Right ventricle myocardium inferior (tissue), 1 donor: Measurements from ENCODE around the gene NECAB2. TPM values are rescaled to one million over a fixed set of nuclear protein-coding genes. Genes with fewer than 3 reads are reported as not detected.
"Not testable (repeated sequence)": the region's sequence is repeated elsewhere in the genome, so short reads cannot be mapped to it uniquely, and the experiment has no call there.

Experiments
- ATAC-seq: fragments of 200-7000 bp; cut with Tn5 transposase; one replicate; pipeline ENCODE4 v1.9.1; 2020; ENCODE audit warnings: mild to moderate bottlenecking, moderate library complexity
- DNase-seq: peaks from one replicate; pipeline ENCODE4 v3.0.0; 2021; ENCODE audit errors: missing footprints
- intact Hi-C: fragments of 100-400 bp; cut with DNase I; formaldehyde crosslinking; loops from one replicate; pipeline ENCODE4 v1.11.0; 2022
- total RNA-seq: library from RNA; stranded (reverse); fragmentation: NEBNext Ultra II Directional; extraction: Animal tissue kit (Norgen Biotek cat#: 25700); gene quantifications from one replicate; pipeline ENCODE4 v1.2.1, GENCODE V29; 2021
- donor health status: DM: no; HTN: yes; CAD: no; lungs with severe emphysema.

The NECAB2 gene
- total RNA-seq, 1 donor from 2014 or later, result 1.8 TPM

DNA sequence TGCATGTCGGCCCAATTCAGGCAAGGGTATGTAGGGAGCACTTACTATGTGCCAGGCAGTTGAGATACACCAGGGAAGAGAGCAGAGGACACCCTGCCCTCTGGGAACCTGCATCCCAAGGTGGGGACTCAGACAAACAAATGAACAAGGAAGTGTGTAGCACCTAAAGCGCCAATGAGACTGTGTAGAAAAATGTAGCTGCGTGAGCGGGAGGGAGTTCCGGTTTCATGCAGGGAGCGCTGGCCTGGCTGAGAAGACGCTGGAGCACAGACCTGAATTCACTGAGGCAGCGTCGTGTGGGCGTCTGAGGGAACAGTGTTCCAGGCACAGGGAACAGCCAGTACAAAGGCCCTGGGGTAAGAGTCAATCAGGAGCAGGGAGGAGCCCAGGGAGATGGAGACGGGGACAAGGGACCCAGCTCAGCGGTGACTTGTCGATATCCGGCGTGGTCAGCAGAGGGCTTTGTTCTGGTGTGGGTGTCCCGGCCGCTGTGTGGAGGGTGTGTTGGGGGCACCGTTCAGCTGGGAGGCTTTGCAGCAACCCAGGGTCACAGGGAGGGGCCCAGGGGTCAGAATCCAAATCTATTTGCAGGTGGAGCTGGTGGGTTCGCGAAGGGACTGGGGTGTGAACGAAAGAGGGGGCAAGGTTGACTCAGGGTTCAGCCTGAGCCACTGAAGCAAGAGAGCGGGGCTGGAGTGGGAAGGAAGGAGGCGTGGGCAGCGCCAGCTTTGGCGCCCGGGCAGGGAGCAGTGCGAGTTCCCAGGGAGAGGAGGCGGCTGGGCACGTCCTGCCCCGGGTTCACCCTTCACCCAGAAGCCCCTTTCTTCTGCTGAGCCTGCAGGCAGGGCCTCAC, 32.8 kb upstream of the NECAB2 start:
- no peak for ATAC-seq
- intact Hi-C loops, result no loop called here
- no peak for DNase-seq

DNA sequence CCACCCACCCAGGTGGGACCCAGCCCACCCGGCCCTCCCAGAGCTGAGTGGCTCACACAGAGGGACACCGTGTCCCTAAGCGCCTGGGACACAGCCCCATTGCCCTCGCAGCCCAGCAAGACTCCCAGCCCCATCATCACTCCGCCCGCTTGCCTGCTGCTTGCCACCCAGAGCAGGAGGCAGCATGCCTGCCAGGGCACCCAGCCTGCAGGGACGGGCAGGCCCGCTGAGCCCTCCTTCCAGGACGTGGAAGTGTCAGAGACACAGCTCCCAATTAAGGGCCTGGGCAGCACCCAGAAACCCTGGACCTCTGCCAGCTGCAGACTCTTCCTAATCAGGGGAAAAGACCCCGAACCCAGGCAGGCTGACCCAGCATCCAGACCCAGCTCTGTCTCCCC, 32.2 kb upstream of the NECAB2 start:
- intact Hi-C loops, result no loop called here
- DNase-seq (no peak), ATAC-seq (no peak)

DNA sequence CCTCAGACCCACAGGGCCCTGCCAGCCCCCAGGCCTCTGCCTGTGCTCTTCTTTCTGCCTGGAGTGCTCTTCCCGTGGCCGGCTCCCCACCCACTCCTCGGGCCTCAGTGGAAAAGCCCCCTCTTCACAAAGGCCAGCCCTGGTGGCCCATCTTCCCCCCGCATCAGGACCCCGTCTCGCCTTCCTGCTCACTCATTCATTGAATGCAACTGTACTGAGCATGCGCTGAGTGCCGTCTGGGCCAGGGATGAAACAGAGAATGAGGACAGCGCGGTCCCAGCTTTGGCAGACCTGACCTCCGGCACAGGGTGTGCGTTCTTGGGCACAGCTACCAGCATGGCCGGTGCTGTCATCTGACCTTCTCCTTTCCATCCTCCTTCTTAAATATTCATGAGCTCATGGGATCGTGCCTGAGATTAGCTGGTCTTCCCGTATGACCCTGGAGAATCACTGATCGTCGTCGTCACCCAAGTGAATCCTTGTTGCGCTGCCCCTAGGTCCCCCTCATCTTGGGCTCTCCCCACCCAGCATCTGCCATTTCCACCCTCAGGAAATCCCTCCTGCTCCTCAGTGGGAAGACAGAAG, 31.4 kb upstream of the NECAB2 start:
- intact Hi-C loops, result no loop called here
- ATAC-seq (no peak), DNase-seq (no peak)

DNA sequence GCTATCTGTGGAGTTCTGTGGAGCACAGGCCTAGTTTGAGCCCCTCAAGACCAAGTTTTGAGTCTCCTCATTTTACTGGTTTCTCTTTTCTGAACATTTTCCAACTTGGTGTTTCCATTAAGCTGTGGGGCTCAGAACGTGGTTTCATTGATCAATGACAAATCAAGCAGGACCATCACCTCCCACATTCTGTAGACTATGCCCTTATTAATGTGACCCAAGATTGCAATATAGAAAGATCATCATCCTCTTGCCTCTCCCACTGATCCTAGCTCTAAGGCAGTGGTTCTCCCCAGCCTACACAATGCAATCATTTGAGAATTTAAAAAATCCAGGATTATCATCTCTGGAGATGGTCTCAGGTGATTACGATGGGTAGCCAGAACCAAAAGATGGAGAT, 30.8 kb upstream of the NECAB2 start:
- intact Hi-C loops, result no loop called here
- ATAC-seq (no peak), DNase-seq (no peak)

DNA sequence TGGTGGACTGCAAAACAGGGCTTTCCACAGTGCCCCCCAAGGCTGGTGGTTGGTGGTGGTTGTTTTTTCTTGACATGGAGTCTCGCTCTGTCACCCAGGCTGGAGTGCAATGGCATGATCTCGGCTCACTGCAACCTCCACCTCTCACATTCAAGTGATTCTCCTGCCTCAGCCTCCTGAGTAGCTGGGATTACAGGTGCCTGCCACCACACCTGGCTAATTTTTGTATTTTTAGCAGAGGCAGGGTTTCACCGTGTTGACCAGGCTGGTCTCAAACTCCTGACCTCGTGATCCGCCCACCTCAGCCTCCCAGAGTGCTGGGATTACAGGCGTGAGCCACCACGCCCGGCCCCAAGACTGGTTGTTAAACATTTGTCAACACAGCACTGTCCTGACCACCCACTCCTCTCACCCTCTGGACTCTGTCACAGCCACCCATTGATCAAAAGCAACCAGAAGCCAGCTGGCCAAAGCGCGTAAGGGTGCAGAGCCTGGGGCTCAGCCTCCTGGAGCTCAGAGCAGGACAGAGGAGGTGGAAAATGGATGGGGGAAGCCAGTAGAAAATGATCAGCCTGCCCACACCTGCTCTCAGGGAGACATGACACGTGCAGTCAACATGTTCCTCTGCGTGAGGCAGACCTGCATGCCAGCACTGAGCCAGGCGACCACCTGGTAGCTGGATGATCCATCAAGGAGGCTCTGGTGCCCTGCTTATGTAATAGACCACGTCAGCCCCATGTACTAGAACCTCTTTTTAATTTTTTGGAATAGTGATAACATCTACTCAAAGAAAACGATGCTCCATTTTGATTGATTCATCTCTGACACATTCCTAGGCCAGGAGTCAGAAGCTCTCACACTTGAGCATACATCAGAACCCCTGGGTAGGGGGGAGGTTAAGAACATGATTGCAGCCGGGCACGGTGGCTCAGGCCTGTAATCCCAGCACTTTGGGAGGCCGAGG, 29.8 kb upstream of the NECAB2 start:
- DNase-seq, result no peak
- intact Hi-C loops, result no loop called here
- no peak for ATAC-seq

DNA sequence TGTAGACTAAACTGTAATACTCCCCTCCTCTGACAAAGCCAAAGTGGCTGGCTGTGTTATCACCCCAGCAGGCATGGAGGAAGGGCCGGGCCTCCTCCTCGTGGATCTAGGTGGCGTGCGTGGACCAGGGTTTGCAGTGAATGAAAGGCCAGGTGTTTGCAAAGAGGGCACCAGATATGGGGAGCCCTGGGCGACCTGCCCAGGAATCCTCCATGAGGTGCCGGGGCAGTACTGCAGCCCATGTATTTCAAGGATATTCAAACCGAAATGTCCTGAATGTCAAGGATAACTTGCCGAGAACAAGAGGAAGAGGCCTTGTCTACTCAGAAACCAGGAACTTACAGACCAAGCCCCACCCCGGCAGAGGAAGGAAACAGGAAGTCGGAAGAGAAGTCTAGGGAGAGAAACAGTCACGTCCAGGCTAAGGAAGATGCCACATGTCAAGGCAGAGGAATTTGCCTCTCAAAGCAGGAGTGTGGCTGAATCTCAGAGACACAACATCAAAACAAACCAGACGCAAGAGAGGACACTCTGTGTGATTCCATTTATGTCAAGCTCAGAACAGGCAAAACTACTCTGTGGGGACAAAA, 28.7 kb upstream of the NECAB2 start:
- no peak for DNase-seq
- intact Hi-C loops, result no loop called here
- ATAC-seq, result no peak

DNA sequence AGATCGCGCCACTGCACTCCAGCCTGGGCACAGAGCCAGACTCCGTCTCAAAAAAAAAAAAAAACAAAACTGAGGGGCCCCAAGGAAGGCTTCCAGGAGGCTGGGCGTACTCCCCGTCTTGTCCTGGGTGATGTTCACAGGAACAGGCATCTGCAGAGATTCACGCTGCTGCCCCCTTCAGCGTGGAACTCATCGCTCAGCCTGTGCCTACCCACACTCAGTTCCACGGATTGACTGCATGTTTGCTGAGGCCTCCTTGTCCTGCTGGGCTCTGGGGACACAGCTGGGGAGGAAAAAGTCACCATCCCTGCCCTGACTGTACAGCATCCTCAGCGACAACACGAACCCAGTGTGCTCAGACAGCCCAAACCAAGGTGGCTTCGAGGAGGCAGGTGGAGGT, 27.9 kb upstream of the NECAB2 start:
- ATAC-seq (no peak), DNase-seq (no peak)
- intact Hi-C loops, result no loop called here

DNA sequence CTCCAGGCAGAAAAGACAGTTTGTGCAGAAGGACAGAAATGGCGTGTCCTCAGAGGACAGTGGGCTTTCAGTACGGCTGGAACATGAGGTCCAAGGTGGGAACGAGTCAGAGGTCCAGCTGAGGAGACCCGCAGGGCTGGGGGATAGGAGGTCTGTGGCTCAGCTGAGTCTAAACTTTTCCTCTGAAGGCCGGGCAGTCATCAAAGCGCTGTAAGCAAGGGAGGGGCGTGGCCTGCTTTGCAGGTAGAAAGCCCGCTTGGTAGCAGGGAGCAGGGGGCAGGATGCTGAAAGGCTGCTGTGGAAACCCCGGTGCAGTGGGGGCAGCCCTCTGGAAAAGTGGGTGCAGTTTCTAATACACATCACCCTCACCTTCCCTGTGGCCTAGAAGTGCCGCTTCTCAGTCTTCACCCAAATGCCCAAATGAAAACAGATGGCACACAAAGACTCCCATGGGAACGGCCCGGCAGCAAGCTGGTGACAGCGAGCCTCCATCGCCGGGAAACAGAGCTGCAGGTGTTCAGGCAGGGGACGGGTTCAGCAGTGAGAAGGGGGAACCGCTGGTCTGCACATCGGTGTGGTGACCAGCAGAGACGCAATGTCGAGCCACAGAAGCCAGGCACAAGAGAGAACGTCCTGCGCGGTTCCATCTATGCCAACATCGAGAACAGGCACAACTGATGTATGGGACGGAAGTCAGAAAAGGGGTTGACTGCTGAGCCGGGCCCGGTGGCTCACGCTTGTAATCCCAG, 27.2 kb upstream of the NECAB2 start:
- intact Hi-C loops, result no loop called here
- ATAC-seq (no peak), DNase-seq (no peak)

DNA sequence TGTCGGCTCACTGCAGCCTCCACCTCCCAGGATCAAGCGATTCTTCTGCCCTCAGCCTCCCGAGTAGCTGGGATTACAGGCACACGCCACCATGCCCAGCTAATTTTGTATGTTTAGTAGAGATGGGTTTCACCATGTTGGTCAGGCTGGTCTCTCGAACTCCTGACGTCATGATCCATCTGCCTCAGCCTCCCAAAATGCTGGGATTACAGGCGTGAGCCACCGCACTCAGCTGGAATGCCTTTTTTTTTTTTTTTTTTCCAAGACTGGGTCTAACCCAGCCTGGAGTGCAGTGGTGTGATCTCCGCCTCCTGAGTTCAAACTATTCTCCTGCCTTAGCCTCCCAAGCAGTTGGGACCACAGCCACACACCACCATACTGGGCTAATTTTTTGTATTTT, 26.5 kb upstream of the NECAB2 start:
- DNase-seq, intact Hi-C loops, ATAC-seq: not testable (repeated sequence)

DNA sequence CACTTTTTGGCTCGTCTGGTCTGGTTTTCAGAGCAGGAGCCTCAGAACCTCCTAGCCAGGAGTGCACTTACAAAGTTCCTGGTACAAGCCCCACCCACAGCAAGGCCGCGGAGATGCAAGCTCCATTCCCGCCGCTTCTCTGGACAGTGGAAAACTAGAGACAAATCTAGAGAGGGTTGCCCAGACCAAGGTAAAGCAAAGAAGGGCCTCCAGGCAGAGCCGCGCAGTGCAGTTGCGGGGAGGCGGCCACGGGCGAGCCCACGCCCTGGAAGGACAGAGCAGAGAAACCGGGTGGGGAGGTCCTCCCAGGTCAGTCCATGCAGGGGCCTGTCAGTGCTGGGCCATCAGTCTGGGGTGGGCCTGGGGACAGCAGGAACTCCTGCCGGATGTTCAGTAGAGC, 26.0 kb upstream of the NECAB2 start:
- intact Hi-C loops, result no loop called here
- DNase-seq (no peak), ATAC-seq (no peak)

DNA sequence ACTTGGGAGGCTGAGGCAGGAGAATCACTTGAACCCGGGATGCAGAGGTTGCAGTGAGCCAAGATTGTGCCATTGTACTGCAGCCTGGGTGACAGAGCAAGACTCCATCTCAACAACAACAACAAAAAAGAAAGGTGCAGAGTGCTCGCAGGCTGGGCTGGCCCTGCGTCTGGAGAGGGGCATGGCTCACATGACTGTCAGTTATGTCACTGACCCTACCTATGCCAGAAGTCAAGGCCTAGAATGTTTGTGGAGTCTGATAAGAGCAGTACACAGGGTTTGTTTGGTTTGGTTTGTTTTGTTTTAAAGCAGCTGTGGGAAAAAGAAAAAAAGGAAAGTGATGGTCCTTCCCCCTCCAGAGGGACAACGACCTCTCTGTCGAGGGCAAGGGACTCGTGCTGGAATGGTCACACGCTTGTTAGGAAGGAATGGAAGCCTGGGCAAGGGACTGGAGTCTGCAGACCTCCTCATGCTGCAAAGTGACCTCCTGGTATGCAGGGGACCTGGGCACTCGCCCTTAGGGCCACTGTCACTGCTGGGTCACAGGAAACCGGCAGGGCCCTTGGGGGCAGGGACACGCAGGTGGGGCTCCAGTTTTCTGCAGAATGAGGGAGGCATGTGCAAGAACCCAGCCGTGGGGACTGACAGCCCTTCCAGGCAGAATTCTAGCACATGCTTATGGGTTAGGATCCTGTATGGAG, 25.1 kb upstream of the NECAB2 start:
- ATAC-seq (no peak), DNase-seq (no peak)
- intact Hi-C loops, result no loop called here

DNA sequence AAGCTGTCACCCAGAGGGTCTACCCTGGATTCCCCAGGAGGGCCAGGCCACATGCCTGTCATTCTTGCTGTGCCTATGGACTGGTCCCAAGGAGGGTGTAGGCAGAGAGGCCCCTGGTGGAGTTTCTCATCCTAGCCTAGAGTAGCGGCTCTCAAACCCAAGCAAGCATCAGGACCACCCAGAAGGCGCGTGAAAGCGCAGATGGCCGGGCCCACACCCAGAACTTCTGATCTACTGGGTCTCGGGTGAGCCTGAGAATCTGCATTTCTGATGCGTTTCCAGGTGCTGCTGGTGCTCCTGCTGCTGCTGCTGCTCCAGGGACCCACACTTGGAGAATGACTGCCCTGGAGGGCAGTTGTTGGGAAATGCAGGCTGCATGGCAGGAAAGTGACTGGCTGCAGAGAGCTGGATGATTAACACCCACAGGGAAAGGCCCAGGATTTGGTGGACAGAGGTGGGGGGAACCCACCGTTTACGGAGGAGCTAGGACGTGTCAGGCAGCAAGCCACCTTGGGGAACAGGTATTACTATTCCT, 24.5 kb upstream of the NECAB2 start:
- ATAC-seq, result no peak
- intact Hi-C loops, result no loop called here
- DNase-seq, result no peak

DNA sequence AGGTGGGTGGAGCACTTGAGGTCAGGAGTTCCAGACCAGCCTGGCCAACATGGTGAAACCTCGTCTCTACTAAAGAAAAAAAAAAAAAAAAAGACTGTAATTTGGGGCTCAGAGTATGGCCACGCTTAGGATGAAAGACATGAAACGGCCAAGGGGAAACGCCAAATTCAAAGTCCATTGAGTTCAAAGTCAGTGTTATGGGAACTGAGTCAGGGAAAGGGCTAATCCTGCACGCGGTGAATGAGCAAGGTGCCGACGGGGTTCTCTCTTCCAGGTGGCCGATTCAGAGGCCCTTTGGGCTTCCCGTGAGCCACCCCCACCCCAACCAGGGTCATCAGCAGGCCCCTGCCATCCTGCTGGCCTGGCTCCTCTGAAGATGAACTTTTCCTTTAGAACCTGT, 22.5 kb upstream of the NECAB2 start:
- intact Hi-C loops, result no loop called here
- ATAC-seq (no peak), DNase-seq (no peak)

DNA sequence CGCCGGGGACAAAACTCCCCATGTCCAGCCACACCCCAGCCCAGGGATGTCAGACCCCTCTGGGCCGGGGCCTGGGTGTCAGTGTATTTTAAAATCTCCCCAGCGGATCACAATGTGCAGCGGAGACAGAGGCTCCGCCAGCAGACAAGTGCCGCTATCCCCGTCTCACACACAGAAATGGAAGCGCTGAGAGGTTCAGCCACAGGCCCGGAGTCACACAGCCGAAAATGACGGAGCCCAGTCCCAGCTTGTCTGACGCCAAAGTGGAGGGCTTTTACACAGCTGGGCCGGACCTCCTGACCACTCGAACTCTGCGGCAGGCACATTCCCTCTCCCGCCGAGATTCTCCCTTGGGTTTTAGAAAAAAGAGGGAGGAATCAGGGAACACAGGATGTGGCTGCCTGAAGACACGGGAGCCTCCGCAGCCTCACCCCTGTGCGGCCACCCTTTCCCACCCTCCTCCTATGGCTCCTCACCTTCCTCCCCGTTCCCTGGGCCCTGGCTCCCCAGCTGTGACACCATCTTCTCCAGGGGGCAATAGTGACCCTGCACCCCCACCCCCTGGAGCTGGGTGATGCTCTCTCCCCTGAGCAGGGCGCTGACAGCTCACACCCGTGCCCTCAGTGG, 21.8 kb upstream of the NECAB2 start:
- DNase-seq (no peak), ATAC-seq (no peak)
- intact Hi-C loops, result no loop called here

DNA sequence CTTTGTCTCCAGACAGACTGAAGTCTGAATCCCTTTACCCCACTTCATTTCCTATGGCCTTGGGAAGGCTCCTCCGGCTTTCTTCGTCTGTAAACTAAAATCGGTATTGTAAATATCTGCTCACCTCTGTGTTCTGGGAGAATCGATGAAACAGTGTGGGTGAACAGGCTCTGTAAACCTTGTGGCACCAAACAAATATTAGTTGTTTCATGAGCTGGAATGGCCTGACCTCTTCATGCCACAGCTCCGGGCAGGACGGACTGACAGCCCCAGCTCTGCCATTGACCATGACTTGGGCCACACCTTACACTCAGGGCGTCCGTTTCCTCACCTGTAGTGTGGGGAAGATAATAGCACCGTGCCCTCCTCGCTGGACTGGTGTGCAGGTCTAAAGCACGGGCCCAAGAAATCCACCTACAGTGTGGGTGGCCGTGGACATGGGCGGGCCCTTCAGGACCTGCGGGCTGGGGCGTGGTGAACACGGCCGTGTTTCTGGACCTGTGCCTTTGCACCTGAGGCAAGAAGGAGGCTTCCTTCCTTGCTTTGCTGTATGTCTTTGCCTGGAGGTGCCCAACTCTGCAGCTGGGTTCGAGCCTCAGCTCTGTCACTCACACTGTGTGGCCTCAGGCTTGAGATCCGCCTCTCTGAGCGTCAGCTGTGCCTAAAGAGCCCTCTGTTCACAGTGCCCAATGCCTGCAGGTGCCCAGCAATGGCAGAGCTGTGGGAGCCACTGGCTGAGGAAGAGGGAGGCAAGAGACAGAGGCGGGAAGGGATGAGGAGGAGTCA, 21.1 kb upstream of the NECAB2 start:
- intact Hi-C loops, result no loop called here
- no peak for DNase-seq
- ATAC-seq, result no peak

DNA sequence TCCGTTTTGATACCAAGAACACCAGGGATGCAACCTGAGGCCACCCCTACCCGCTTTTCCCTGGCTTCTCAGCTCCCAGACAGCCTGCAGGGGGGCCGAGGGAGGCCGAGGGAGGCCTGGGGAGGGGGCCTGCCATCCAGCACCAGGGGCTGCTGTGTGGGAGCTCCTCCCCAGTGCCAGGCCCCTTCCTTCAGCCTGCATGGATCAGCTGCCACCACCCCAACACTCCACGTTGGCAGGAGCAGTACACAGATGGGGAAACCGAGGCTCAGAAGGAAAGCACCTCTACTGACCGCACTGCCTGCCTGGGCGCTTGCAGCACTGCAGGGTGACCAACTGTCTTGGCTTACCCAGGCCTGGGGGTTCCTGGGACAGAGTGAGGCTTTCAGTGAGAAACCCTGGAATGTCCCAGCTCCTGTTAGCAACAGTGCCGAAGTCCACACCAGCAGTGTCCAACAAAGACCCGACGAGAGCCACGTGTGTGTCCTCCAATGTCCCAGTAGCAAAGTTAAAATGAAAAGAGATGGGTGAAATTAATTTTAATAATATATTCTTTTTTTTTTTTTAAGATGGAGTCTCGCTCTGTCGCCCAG, 20.3 kb upstream of the NECAB2 start:
- intact Hi-C loops, result no loop called here
- no peak for ATAC-seq
- DNase-seq, result no peak
